ENCODE measurements around the gene RUBCNL.

DNA sequence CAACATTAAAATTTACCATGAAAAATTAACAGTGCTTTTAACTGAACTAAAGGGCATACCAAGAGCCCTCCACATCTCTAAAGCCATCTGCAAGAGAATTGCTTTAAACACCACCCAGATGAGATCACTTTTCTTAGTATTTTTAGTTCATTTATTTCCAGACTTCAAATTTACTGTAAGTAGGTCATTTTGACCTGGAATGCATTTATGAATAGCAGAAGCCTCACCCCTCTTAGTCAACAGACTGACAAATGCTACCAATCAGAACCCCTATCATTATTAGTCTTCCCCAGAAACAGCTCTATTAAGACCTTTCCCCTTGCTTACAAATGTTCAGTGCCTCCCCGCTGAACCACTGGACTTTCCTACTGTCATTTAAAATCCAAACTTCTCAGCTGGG, 27.3 kb downstream of the RUBCNL start:
- TF ChIP-seq, protein P1, sequence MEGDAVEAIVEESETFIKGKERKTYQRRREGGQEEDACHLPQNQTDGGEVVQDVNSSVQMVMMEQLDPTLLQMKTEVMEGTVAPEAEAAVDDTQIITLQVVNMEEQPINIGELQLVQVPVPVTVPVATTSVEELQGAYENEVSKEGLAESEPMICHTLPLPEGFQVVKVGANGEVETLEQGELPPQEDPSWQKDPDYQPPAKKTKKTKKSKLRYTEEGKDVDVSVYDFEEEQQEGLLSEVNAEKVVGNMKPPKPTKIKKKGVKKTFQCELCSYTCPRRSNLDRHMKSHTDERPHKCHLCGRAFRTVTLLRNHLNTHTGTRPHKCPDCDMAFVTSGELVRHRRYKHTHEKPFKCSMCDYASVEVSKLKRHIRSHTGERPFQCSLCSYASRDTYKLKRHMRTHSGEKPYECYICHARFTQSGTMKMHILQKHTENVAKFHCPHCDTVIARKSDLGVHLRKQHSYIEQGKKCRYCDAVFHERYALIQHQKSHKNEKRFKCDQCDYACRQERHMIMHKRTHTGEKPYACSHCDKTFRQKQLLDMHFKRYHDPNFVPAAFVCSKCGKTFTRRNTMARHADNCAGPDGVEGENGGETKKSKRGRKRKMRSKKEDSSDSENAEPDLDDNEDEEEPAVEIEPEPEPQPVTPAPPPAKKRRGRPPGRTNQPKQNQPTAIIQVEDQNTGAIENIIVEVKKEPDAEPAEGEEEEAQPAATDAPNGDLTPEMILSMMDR (conservative IDR thresholded peaks at IDR 0.05; ENCODE audit: low read depth in 2 of 2): no peak
- TF ChIP-seq EZH2 (IDR thresholded peaks at IDR 0.05; ENCODE audit: low read depth, unreplicated experiment) (no peak), POLR2AphosphoS5 (IDR thresholded peaks at IDR 0.05; ENCODE audit: low read depth) (no peak), EZH2phosphoT487 (IDR thresholded peaks at IDR 0.05; ENCODE audit: unreplicated experiment) (no peak)
- TF ChIP-seq, protein P2, sequence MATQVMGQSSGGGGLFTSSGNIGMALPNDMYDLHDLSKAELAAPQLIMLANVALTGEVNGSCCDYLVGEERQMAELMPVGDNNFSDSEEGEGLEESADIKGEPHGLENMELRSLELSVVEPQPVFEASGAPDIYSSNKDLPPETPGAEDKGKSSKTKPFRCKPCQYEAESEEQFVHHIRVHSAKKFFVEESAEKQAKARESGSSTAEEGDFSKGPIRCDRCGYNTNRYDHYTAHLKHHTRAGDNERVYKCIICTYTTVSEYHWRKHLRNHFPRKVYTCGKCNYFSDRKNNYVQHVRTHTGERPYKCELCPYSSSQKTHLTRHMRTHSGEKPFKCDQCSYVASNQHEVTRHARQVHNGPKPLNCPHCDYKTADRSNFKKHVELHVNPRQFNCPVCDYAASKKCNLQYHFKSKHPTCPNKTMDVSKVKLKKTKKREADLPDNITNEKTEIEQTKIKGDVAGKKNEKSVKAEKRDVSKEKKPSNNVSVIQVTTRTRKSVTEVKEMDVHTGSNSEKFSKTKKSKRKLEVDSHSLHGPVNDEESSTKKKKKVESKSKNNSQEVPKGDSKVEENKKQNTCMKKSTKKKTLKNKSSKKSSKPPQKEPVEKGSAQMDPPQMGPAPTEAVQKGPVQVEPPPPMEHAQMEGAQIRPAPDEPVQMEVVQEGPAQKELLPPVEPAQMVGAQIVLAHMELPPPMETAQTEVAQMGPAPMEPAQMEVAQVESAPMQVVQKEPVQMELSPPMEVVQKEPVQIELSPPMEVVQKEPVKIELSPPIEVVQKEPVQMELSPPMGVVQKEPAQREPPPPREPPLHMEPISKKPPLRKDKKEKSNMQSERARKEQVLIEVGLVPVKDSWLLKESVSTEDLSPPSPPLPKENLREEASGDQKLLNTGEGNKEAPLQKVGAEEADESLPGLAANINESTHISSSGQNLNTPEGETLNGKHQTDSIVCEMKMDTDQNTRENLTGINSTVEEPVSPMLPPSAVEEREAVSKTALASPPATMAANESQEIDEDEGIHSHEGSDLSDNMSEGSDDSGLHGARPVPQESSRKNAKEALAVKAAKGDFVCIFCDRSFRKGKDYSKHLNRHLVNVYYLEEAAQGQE (IDR thresholded peaks at IDR 0.05; ENCODE audit: unreplicated experiment): no peak
